Measurements from ENCODE around the gene NINJ1. TPM values are rescaled to one million over a fixed set of nuclear protein-coding genes. Genes with fewer than 3 reads are reported as not detected.
A peak's percentile ranks its signal among the peaks of the same experiment; 100 is the strongest.

The NINJ1 gene
- total RNA-seq, 2 donors from 2014 or later: 71.2 to 194 TPM

GRCh38 chr9:93089024-93089423, 45.0 kb downstream of the NINJ1 start:
- ATAC-seq (ENCODE audit: insufficient number of reproducible peaks, low FRiP score, low read depth) (no peak), DNase-seq (ENCODE audit: low spot score) (no peak)
- Histone ChIP-seq H3K9me3 (peaks cover 7% of the 10 kb centered on the region), H3K4me3 (no peak overlapping the region), H3K36me3 (no peaks in the 10 kb centered on the region), H3K27me3 (replicated peaks; ENCODE audit: insufficient read depth) (no peaks in the 10 kb centered on the region), H3K27ac (no peak overlapping the region), H3K4me1 (ENCODE audit: control insufficient read depth in 1 of 2, low read depth in 2 of 2) (no peaks in the 10 kb centered on the region)
- TF ChIP-seq, protein P1, sequence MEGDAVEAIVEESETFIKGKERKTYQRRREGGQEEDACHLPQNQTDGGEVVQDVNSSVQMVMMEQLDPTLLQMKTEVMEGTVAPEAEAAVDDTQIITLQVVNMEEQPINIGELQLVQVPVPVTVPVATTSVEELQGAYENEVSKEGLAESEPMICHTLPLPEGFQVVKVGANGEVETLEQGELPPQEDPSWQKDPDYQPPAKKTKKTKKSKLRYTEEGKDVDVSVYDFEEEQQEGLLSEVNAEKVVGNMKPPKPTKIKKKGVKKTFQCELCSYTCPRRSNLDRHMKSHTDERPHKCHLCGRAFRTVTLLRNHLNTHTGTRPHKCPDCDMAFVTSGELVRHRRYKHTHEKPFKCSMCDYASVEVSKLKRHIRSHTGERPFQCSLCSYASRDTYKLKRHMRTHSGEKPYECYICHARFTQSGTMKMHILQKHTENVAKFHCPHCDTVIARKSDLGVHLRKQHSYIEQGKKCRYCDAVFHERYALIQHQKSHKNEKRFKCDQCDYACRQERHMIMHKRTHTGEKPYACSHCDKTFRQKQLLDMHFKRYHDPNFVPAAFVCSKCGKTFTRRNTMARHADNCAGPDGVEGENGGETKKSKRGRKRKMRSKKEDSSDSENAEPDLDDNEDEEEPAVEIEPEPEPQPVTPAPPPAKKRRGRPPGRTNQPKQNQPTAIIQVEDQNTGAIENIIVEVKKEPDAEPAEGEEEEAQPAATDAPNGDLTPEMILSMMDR (IDR thresholded peaks at IDR 0.05): no peak

- Histone ChIP-seq H3K4me1 (ENCODE audit: control insufficient read depth in 1 of 2, low read depth in 2 of 2) (no peaks in the 10 kb centered on the region), H3K9me3 (peaks cover 7% of the 10 kb centered on the region), H3K27ac (no peak overlapping the region), H3K27me3 (replicated peaks; ENCODE audit: insufficient read depth) (no peaks in the 10 kb centered on the region), H3K4me3 (no peak overlapping the region), H3K36me3 (no peaks in the 10 kb centered on the region)
- DNase-seq (ENCODE audit: low spot score) (no peak), ATAC-seq (ENCODE audit: insufficient number of reproducible peaks, low FRiP score, low read depth) (no peak)
- TF ChIP-seq, protein P1 (IDR thresholded peaks at IDR 0.05): no peak
Measured at GRCh38 chr9:93088656-93089015, 45.4 kb downstream of the NINJ1 start.

- no peaks in the 10 kb centered on the region for H3K4me1 ChIP-seq (ENCODE audit: control insufficient read depth in 1 of 2, low read depth in 2 of 2)
- peaks cover 7% of the 10 kb centered on the region for H3K9me3 ChIP-seq
- H3K27me3 ChIP-seq (replicated peaks; ENCODE audit: insufficient read depth): no peaks in the 10 kb centered on the region
- DNase-seq (ENCODE audit: low spot score): no peak
- H3K4me3 ChIP-seq: no peak overlapping the region
- TF ChIP-seq, protein P1 (IDR thresholded peaks at IDR 0.05): no peak
- H3K36me3 ChIP-seq: no peaks in the 10 kb centered on the region
- no peak for ATAC-seq (ENCODE audit: insufficient number of reproducible peaks, low FRiP score, low read depth)
- no peak overlapping the region for H3K27ac ChIP-seq
Measured at GRCh38 chr9:93087971-93088655, 45.9 kb downstream of the NINJ1 start.

DNA sequence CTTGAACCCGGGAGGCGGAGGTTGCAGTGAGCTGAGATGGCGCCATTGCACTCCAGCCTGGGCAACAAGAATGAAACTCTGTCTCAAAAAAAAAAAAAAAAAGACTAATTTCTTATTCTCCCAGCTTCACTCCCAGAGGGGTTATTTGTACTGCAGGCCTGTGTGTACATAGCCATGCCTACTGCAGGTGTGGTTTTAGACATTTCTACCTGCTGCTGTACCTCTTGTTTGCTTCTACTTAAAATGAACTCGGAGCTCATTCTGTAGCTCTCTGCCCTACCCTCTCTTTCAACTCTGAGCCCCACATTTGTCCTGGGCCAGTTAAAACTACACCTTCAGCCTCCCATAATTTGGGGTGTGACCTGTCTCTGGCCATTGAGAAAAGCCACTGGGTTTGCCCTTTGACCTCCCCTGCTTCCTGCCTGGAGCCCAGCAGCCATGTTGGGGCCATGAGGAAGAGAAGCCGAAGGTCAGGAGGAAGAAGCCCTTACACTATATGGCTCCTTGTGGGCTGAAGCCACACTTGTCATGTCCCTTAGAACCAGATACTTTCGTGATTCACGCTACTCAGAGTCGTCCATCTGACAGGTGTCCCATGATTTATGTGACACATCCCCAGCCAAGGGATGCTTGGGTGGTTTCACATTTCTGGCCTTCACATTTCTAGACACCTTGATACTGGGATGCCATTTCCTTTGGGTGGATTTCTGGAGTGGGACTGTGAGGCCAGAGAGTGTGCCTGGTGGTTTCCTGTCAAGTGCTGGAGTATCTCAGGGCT, 47.4 kb downstream of the NINJ1 start:
- no peaks in the 10 kb centered on the region for H3K4me1 ChIP-seq (ENCODE audit: control insufficient read depth in 1 of 2, low read depth in 2 of 2)
- TF ChIP-seq, protein P1 (IDR thresholded peaks at IDR 0.05): no peak
- no peaks in the 10 kb centered on the region for H3K36me3 ChIP-seq
- peaks cover 7% of the 10 kb centered on the region for H3K9me3 ChIP-seq
- H3K4me3 ChIP-seq: no peak overlapping the region
- no peaks in the 10 kb centered on the region for H3K27me3 ChIP-seq (replicated peaks; ENCODE audit: insufficient read depth)
- no peak for DNase-seq (ENCODE audit: low spot score)
- peak; percentile 12 for ATAC-seq (ENCODE audit: insufficient number of reproducible peaks, low FRiP score, low read depth)
- H3K27ac ChIP-seq: no peak overlapping the region

DNA sequence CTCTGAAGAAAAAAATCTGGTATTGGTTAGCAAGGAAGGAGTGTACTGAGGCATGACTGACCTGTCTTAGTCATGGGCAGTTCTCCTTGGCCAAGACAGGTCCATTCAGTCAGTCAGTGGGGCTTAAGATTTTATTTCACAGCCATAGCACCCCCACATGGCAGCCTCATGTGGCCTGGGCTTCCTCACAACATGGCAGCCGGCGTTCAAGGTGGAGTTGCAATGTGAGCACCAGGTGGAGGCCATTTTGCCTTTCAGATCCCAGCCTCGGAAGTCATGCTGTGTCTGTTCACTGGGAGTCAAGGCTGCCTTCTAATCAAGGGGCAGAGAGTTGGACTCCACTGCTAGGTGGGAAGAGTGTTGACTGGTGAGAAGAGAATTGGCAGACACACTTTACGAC, 48.4 kb downstream of the NINJ1 start:
- Histone ChIP-seq H3K4me1 (ENCODE audit: control insufficient read depth in 1 of 2, low read depth in 2 of 2) (no peaks in the 10 kb centered on the region), H3K27me3 (replicated peaks; ENCODE audit: insufficient read depth) (no peaks in the 10 kb centered on the region), H3K4me3 (no peak overlapping the region), H3K27ac (no peak overlapping the region), H3K36me3 (no peaks in the 10 kb centered on the region), H3K9me3 (peaks cover under 1% of the 10 kb centered on the region)
- TF ChIP-seq, protein P1 (IDR thresholded peaks at IDR 0.05): no peak
- ATAC-seq (ENCODE audit: insufficient number of reproducible peaks, low FRiP score, low read depth) (no peak), DNase-seq (ENCODE audit: low spot score) (no peak)
